Adrenal gland (tissue), 5 donors: ENCODE data around the gene LMNTD1.

Experiments used
- CTCF ChIP-seq, 6 experiments: fragments of 450-650 bp in 4 of 6; fragments of 200-600 bp in 2 of 6; sonication (generic) in 1 of 6; IDR thresholded peaks; 1 replicate in 5 of 6; 2 replicates in 1 of 6; pipeline versions ENCODE4 v1.5.1 to v1.8.0; 2016 to 2021; ENCODE audit warnings: antibody characterized with exemption in 6 of 6, mild to moderate bottlenecking in 2 of 6, moderate library complexity in 1 of 6
- POLR2A ChIP-seq, 2 donors: fragments of 450-650 bp; IDR thresholded peaks; one replicate each; pipeline ENCODE4 v1.6.1; 2017; ENCODE audit warnings: antibody characterized with exemption in 2 of 2, mild to moderate bottlenecking in 2 of 2, moderate library complexity in 1 of 2
- donor health status: DM: no; HTN: no; CAD: no.

- TF ChIP-seq CTCF (IDR thresholded peaks at IDR 0.05) (no peak), POLR2A (IDR thresholded peaks at IDR 0.05) (no peak)
Measured at GRCh38 chr12:25472453-25472852, 80.6 kb downstream of the LMNTD1 start.
